A549 (cell line): ENCODE data around the gene TCTN3. TPM values are rescaled to one million over a fixed set of nuclear protein-coding genes. Genes with fewer than 3 reads are reported as not detected.

Experiments
- ATAC-seq, 2 experiments: fragments of 200-7000 bp in 1 of 2; fragments of >200 bp in 1 of 2; cut with Nextera tagmentation in 1 of 2; cut with Tn5 transposase in 1 of 2; 3 replicates each; pipeline versions ENCODE4 v1.8.0 to v1.9.1; 2018 to 2020; ENCODE audit warnings: mild to moderate bottlenecking in 1 of 2, moderate library complexity in 1 of 2
- CTCF ChIA-PET: fragments of 300-600 bp; sonication (Branson Sonifier 250); formaldehyde crosslinking; extraction: SDS; loops from one replicate; lab custom pipeline; 2021; ENCODE audit warnings: antibody characterized with exemption, inconsistent platforms; lab: Yijun Ruan, JAX
- POLR2A ChIA-PET: fragments of 350-600 bp; formaldehyde crosslinking; extraction: SDS; loops from one replicate; lab custom pipeline; 2021; ENCODE audit warnings: antibody characterized with exemption, inconsistent platforms; lab: Yijun Ruan, JAX
- DNase-seq, 2 experiments: peaks; one replicate each; pipeline versions ENCODE4 v3.0.0 to v3.0.0-alpha.2; 2011 to 2016; ENCODE audit warnings: low read depth in 1 of 2, low spot score in 1 of 2
- FAIRE-seq: peaks from 2 replicates; lab custom pipeline; 2011; peaks lifted over from hg19 to GRCh38; lab: Jason Lieb, UNC
- H3K27ac ChIP-seq, 2 experiments: fragments of >200 bp; sonication (Bioruptor Twin); formaldehyde crosslinking; 3 replicates each; pipeline ENCODE4 v1.5.1; 2016 to 2017
- H3K4me1 ChIP-seq: fragments of >200 bp; sonication (Bioruptor Twin); formaldehyde crosslinking; 3 replicates; pipeline ENCODE4 v1.6.1; 2016
- H3K4me2 ChIP-seq: fragments of >200 bp; sonication (Bioruptor Twin); formaldehyde crosslinking; 3 replicates; pipeline ENCODE4 v1.6.1; 2016
- H3K4me3 ChIP-seq: fragments of >200 bp; sonication (Bioruptor Twin); formaldehyde crosslinking; 3 replicates; pipeline ENCODE4 v1.5.1; 2016
- H3K9me3 ChIP-seq: fragments of >200 bp; sonication (Bioruptor Twin); formaldehyde crosslinking; 3 replicates; pipeline ENCODE4 v1.6.1; 2016
- BHLHE40 ChIP-seq: IDR thresholded peaks from 2 replicates; pipeline ENCODE4 v1.6.1; 2012; ENCODE audit warnings: low read depth, low read length, inconsistent platforms
- CHD4 ChIP-seq: fragments of 200-600 bp; sonication (generic); IDR thresholded peaks from 2 replicates; pipeline ENCODE4 v1.6.1; 2016; ENCODE audit warnings: antibody characterized with exemption, mild to moderate bottlenecking, borderline replicate concordance
- EP300 ChIP-seq, 2 experiments: fragments of >200 bp; sonication (Bioruptor Twin); formaldehyde crosslinking; IDR thresholded peaks; 2 replicates in 1 of 2; 3 replicates in 1 of 2; pipeline ENCODE4 v1.6.1; 2016 to 2017
- ESRRA ChIP-seq: fragments of 150-350 bp; IDR thresholded peaks from 2 replicates; pipeline ENCODE4 v1.6.1; 2014; ENCODE audit warnings: mild to moderate bottlenecking, low read length, borderline replicate concordance
- FOSB ChIP-seq: fragments of 250-450 bp; sonication (Bioruptor Pico); IDR thresholded peaks from 2 replicates; pipeline ENCODE4 v1.5.0; 2020; ENCODE audit warnings: mild to moderate bottlenecking, moderate library complexity
- FOSL2 ChIP-seq, 2 experiments: fragments of 450-650 bp in 1 of 2; fragments of >200 bp in 1 of 2; sonication (Bioruptor Twin) in 1 of 2; formaldehyde crosslinking; IDR thresholded peaks; 2 replicates each; pipeline versions ENCODE4 v1.5.0 to v1.6.1; 2016 to 2020; ENCODE audit warnings: mild to moderate bottlenecking in 1 of 2, moderate library complexity in 1 of 2
- GATA3 ChIP-seq: IDR thresholded peaks from 2 replicates; pipeline ENCODE4 v1.6.1; 2012; ENCODE audit warnings: borderline replicate concordance
- HEYL ChIP-seq: fragments of 250-450 bp; sonication (Bioruptor Pico); IDR thresholded peaks from 2 replicates; pipeline ENCODE4 v1.8.0; 2021; ENCODE audit warnings: mild to moderate bottlenecking, moderate library complexity
- HOXA7 ChIP-seq: fragments of 250-450 bp; sonication (Bioruptor Pico); IDR thresholded peaks from 2 replicates; pipeline ENCODE4 v1.5.0; 2020; ENCODE audit warnings: mild to moderate bottlenecking, moderate library complexity
- HOXB13 ChIP-seq: fragments of 250-450 bp; sonication (Bioruptor Pico); IDR thresholded peaks from 2 replicates; pipeline ENCODE4 v1.5.0; 2020; ENCODE audit warnings: low read depth, mild to moderate bottlenecking, moderate library complexity
- JUN ChIP-seq, 2 experiments: fragments of >200 bp; sonication (Bioruptor Twin); formaldehyde crosslinking; IDR thresholded peaks; 2 replicates in 1 of 2; 3 replicates in 1 of 2; pipeline ENCODE4 v1.6.1; 2016 to 2017
- MAFK ChIP-seq: fragments of 450-650 bp; IDR thresholded peaks from 2 replicates; pipeline ENCODE4 v1.6.1; 2014; ENCODE audit not compliant: partially characterized antibody
- MAZ ChIP-seq: fragments of 150-350 bp; IDR thresholded peaks from 2 replicates; pipeline ENCODE4 v1.6.1; 2014; ENCODE audit warnings: antibody characterized with exemption, low read depth, low read length, borderline replicate concordance
- NPAS2 ChIP-seq: fragments of 250-450 bp; sonication (Bioruptor Pico); IDR thresholded peaks from 2 replicates; pipeline ENCODE4 v1.8.0; 2022; ENCODE audit warnings: mild to moderate bottlenecking, moderate library complexity, borderline replicate concordance
- NR3C1 ChIP-seq: fragments of >200 bp; sonication (Bioruptor Twin); formaldehyde crosslinking; IDR thresholded peaks from 3 replicates; pipeline ENCODE4 v1.6.1; 2017
- PHF8 ChIP-seq: fragments of 200-600 bp; sonication (generic); IDR thresholded peaks from 2 replicates; pipeline ENCODE4 v1.6.1; 2016; ENCODE audit warnings: low read depth, mild to moderate bottlenecking, antibody characterized with exemption, moderate library complexity, borderline replicate concordance
- RARB ChIP-seq: fragments of 250-450 bp; sonication (Bioruptor Pico); IDR thresholded peaks from 2 replicates; pipeline ENCODE4 v1.8.0; 2021; ENCODE audit warnings: mild to moderate bottlenecking, moderate library complexity
- RFX5 ChIP-seq: fragments of 450-650 bp; IDR thresholded peaks from 2 replicates; pipeline ENCODE4 v1.7.1; 2014; ENCODE audit warnings: antibody characterized with exemption, mild to moderate bottlenecking, moderate library complexity
- SREBF2 ChIP-seq: fragments of 450-650 bp; IDR thresholded peaks from 2 replicates; pipeline ENCODE4 v1.6.1; 2014; ENCODE audit warnings: mild to moderate bottlenecking, moderate library complexity
- TFCP2L1 ChIP-seq: fragments of 250-450 bp; sonication (Bioruptor Pico); IDR thresholded peaks from 2 replicates; pipeline ENCODE4 v1.5.0; 2021; ENCODE audit warnings: mild to moderate bottlenecking
- WGBS: methylation state at CpG from one replicate; pipeline ENCODE4 v1.1.6; 2017; ENCODE audit errors: missing lambda C conversion rate; 5-methylcytosine and 5-hydroxymethylcytosine counted together
- polyA plus RNA-seq, 4 experiments: library from polyadenylated mRNA; depleted of rRNA in 3 of 4; stranded (reverse); fragments of >200 nt; fragmentation: RNase III in 1 of 4; extraction: RNeasy Plus Mini Kit Qiagen cat#74134 plus additional on column Dnase treatment in 1 of 4; gene quantifications; 2 replicates in 3 of 4; 3 replicates in 1 of 4; pipeline ENCODE4 v1.2.3, GENCODE V29; 2011 to 2017
- TF ChIP-seq, protein P1 (sequence below): fragments of 200-600 bp; sonication (generic); IDR thresholded peaks from 2 replicates; pipeline ENCODE4 v1.6.1; 2016; ENCODE audit warnings: antibody characterized with exemption, mild to moderate bottlenecking, moderate library complexity
- TF ChIP-seq, protein P2 (sequence below): fragments of >200 bp; sonication (Bioruptor Twin); formaldehyde crosslinking; IDR thresholded peaks from 3 replicates; pipeline ENCODE4 v1.6.1; 2016
- TF ChIP-seq, protein P3 (sequence below): fragments of 450-650 bp; IDR thresholded peaks from 2 replicates; pipeline ENCODE4 v1.6.1; 2014; ENCODE audit warnings: antibody characterized with exemption
- TF ChIP-seq, protein P4 (sequence below): IDR thresholded peaks from 2 replicates; pipeline ENCODE4 v1.6.1; 2012
- TF ChIP-seq, protein P5 (sequence below): fragments of >200 bp; sonication (Bioruptor Twin); formaldehyde crosslinking; IDR thresholded peaks from 2 replicates; pipeline ENCODE4 v1.6.1; 2016

TCTN3 gene
- polyA plus RNA-seq, 2 of the 4 experiments (the other 2 are of a cell fraction): 36.5 to 55.5 TPM

DNA sequence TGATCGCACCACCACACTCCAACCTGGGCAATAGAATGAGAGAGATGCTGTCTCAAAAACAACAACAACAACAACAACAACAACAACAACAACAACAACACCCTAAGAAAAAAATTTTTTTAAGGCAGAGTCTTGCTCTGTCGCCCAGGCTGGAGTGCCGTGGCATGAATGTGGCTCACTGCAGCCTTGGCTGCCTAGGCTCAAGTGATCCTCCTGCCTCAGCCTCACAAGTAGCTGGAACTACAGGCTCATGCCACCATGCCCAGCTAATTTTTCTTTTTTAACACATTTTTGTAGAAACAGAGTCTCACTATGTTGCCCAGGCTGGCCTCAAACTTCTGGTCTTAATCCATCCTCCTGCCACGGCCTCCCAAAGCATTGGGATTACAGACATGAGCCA is 55.8 kb downstream of the TCTN3 start:
- TF ChIP-seq, protein P1, sequence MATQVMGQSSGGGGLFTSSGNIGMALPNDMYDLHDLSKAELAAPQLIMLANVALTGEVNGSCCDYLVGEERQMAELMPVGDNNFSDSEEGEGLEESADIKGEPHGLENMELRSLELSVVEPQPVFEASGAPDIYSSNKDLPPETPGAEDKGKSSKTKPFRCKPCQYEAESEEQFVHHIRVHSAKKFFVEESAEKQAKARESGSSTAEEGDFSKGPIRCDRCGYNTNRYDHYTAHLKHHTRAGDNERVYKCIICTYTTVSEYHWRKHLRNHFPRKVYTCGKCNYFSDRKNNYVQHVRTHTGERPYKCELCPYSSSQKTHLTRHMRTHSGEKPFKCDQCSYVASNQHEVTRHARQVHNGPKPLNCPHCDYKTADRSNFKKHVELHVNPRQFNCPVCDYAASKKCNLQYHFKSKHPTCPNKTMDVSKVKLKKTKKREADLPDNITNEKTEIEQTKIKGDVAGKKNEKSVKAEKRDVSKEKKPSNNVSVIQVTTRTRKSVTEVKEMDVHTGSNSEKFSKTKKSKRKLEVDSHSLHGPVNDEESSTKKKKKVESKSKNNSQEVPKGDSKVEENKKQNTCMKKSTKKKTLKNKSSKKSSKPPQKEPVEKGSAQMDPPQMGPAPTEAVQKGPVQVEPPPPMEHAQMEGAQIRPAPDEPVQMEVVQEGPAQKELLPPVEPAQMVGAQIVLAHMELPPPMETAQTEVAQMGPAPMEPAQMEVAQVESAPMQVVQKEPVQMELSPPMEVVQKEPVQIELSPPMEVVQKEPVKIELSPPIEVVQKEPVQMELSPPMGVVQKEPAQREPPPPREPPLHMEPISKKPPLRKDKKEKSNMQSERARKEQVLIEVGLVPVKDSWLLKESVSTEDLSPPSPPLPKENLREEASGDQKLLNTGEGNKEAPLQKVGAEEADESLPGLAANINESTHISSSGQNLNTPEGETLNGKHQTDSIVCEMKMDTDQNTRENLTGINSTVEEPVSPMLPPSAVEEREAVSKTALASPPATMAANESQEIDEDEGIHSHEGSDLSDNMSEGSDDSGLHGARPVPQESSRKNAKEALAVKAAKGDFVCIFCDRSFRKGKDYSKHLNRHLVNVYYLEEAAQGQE: no peak
- TF ChIP-seq RFX5 (no peak), BHLHE40 (no peak), MAZ (no peak), CHD4 (no peak), MAFK (no peak), JUN (IDR thresholded peaks at IDR 0.05) (no peak), RARB (CRISPR knock-in tag) (no peak), FOSB (no peak), EP300 (IDR thresholded peaks at IDR 0.05) (no peak), SREBF2 (no peak), ESRRA (no peak), NR3C1 (no peak)
- TF ChIP-seq, protein P2, sequence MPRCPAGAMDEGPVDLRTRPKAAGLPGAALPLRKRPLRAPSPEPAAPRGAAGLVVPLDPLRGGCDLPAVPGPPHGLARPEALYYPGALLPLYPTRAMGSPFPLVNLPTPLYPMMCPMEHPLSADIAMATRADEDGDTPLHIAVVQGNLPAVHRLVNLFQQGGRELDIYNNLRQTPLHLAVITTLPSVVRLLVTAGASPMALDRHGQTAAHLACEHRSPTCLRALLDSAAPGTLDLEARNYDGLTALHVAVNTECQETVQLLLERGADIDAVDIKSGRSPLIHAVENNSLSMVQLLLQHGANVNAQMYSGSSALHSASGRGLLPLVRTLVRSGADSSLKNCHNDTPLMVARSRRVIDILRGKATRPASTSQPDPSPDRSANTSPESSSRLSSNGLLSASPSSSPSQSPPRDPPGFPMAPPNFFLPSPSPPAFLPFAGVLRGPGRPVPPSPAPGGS: no peak
- TF ChIP-seq, protein P3, sequence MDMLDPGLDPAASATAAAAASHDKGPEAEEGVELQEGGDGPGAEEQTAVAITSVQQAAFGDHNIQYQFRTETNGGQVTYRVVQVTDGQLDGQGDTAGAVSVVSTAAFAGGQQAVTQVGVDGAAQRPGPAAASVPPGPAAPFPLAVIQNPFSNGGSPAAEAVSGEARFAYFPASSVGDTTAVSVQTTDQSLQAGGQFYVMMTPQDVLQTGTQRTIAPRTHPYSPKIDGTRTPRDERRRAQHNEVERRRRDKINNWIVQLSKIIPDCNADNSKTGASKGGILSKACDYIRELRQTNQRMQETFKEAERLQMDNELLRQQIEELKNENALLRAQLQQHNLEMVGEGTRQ: no peak
- TF ChIP-seq, protein P4, sequence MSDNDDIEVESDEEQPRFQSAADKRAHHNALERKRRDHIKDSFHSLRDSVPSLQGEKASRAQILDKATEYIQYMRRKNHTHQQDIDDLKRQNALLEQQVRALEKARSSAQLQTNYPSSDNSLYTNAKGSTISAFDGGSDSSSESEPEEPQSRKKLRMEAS: no peak
- Histone ChIP-seq H3K9me3 (no peaks in the 10 kb centered on the region), H3K4me3 (no peak overlapping the region), H3K4me1 (no peaks in the 10 kb centered on the region), H3K27ac (no peak overlapping the region), H3K4me2 (no peak overlapping the region)
- ATAC-seq (no peak), FAIRE-seq (no peak), DNase-seq (no peak)
- 95% methylated on average over 4 of the region's 4 CpGs for WGBS
- ChIA-PET CTCF (no interaction called here), POLR2A (no interaction called here)

DNA sequence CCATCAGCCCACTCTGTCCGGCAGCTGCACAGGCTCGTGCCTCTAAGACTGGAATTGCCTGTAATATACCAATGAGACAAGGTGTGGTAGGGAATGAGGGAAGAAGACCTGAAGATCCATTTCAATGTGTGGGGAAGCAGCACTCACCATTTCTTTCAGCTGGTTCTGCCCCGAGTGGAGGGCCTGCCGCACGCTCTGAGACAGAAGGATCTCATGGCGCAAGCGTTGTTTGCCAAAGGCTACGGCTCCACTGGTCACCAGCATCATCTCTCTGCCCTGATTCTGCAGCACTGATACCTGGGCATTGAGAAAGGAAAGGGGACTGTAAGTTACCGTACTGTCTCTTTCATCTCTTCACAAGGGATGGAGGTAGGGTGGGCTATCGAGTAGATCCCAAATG is 56.6 kb downstream of the TCTN3 start:
- no peak for ATAC-seq

More for the DNA sequence above, 56.6 kb downstream of the TCTN3 start:
- Histone ChIP-seq H3K4me2 (no peak overlapping the region), H3K27ac (no peak overlapping the region), H3K4me1 (no peaks in the 10 kb centered on the region), H3K4me3 (no peak overlapping the region), H3K9me3 (no peaks in the 10 kb centered on the region)
- no peak for DNase-seq
- CTCF ChIA-PET: interaction anchor here (1.1 kb wide), 1 partner anchor 13 kb away, joined by 3 read pairs; no protein-coding TSS in a partner anchor
- FAIRE-seq: no peak
- WGBS: 92% methylated on average over 10 of the region's 10 CpGs
- POLR2A ChIA-PET: no interaction called here
- TF ChIP-seq GATA3: no peak
- no peak for TF ChIP-seq NPAS2 (CRISPR knock-in tag)
- TF ChIP-seq, protein P3: no peak
- no peak for TF ChIP-seq FOSL2 (IDR thresholded peaks at IDR 0.05)
- TF ChIP-seq FOSL2 (CRISPR knock-in tag; IDR thresholded peaks at IDR 0.05): no peak
- no peak for TF ChIP-seq BHLHE40
- no peak for TF ChIP-seq CHD4
- TF ChIP-seq PHF8: no peak
- no peak for TF ChIP-seq HOXA7 (CRISPR knock-in tag)
- TF ChIP-seq, protein P5, sequence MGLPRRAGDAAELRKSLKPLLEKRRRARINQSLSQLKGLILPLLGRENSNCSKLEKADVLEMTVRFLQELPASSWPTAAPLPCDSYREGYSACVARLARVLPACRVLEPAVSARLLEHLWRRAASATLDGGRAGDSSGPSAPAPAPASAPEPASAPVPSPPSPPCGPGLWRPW: no peak
- no peak for TF ChIP-seq JUN (IDR thresholded peaks at IDR 0.05)
- no peak for TF ChIP-seq ESRRA
- no peak for TF ChIP-seq TFCP2L1 (CRISPR knock-in tag)
- no peak for TF ChIP-seq HOXB13 (CRISPR knock-in tag)
- TF ChIP-seq HEYL (CRISPR knock-in tag): no peak
